Muscle layer of colon (tissue), 2 donors: ENCODE measurements around the gene SLC5A2.
"Not testable (repeated sequence)": the region's sequence is repeated elsewhere in the genome, so short reads cannot be mapped to it uniquely, and the experiment has no call there.

Experiments
- H3K27ac ChIP-seq: one replicate; pipeline ENCODE4 v1.7.0; 2013; ENCODE audit warnings: low read depth, mild to moderate bottlenecking, low read length, moderate library complexity
- H3K27me3 ChIP-seq, 2 donors: one replicate each; pipeline ENCODE4 v1.7.0; 2013; ENCODE audit warnings: low read length in 2 of 2, mild to moderate bottlenecking in 2 of 2; ENCODE audit not compliant: insufficient read depth in 2 of 2, control insufficient read depth in 1 of 2
- H3K36me3 ChIP-seq: one replicate; pipeline ENCODE4 v1.7.0; 2013; ENCODE audit warnings: mild to moderate bottlenecking, low read length; ENCODE audit not compliant: insufficient read depth
- H3K4me1 ChIP-seq: one replicate; pipeline ENCODE4 v1.7.0; 2013; ENCODE audit warnings: mild to moderate bottlenecking, low read length; ENCODE audit not compliant: insufficient read depth
- H3K4me3 ChIP-seq, 2 donors: one replicate each; pipeline ENCODE4 v1.7.0; 2013; ENCODE audit warnings: low read length in 2 of 2, low read depth in 1 of 2, mild to moderate bottlenecking in 1 of 2, moderate library complexity in 1 of 2
- H3K9ac ChIP-seq: one replicate; pipeline ENCODE4 v1.7.0; 2013; ENCODE audit warnings: low read length
- H3K9me3 ChIP-seq: one replicate; pipeline ENCODE4 v1.7.0; 2013; ENCODE audit warnings: mild to moderate bottlenecking, low read length
- donor health status: abdominal sarcoma.
- donor health status: Adenocarcinoma of cecum.

The SLC5A2 gene

GRCh38 chr16:31537362-31538242 lies 54.7 kb downstream of the SLC5A2 start:
- Histone ChIP-seq H3K9me3 (no peaks in the 10 kb centered on the region), H3K27ac (no peak overlapping the region), H3K9ac (no peak overlapping the region), H3K27me3 (peaks cover 0 to 17% of the 10 kb centered on the region in 2 donors), H3K4me1 (no peaks in the 10 kb centered on the region), H3K4me3 (peak overlapping the region; percentile 27 to 29), H3K36me3 (no peaks in the 10 kb centered on the region)

- peaks cover 0 to 17% of the 10 kb centered on the region in 2 donors for H3K27me3 ChIP-seq
- not testable (repeated sequence) for H3K4me3 ChIP-seq, H3K9me3 ChIP-seq, H3K36me3 ChIP-seq, H3K27ac ChIP-seq, H3K4me1 ChIP-seq, H3K9ac ChIP-seq
Measured at GRCh38 chr16:31538243-31538598, 55.3 kb downstream of the SLC5A2 start.

GRCh38 chr16:31539762-31540161 lies 56.8 kb downstream of the SLC5A2 start:
- not testable (repeated sequence) for H3K9me3 ChIP-seq, H3K36me3 ChIP-seq, H3K4me1 ChIP-seq, H3K9ac ChIP-seq, H3K27ac ChIP-seq, H3K4me3 ChIP-seq
- H3K27me3 ChIP-seq, result peaks cover 0 to 17% of the 10 kb centered on the region in 2 donors
